ENCODE measurements around the gene DCLRE1B.

DCLRE1B gene

GRCh38 chr1:113904674-113905434, at the start of gene DCLRE1B, which contains the start of gene AP4B1:
TSS of gene DCLRE1B (plus strand) at chr1:113905326. CDS start at chr1:113905587, 261 bp downstream.
TSS of gene AP4B1 (minus strand) at chr1:113904799. CDS start at chr1:113904717, 82 bp downstream.
- DNase-seq, result peak; percentile 100

- no peak for DNase-seq
Observed at GRCh38 chr1:113855630-113856400, 49.3 kb upstream of the DCLRE1B start.

- DNase-seq, result no peak
Observed at GRCh38 chr1:113856401-113856790, 48.7 kb upstream of the DCLRE1B start.

- DNase-seq, result no peak
Observed at GRCh38 chr1:113857776-113858175, 47.4 kb upstream of the DCLRE1B start.

- no peak for DNase-seq
Observed at GRCh38 chr1:113858418-113858817, 46.7 kb upstream of the DCLRE1B start.

- DNase-seq, result no peak
Observed at GRCh38 chr1:113858982-113859381, 46.1 kb upstream of the DCLRE1B start.

- no peak for DNase-seq
Observed at GRCh38 chr1:113859478-113860175, 45.5 kb upstream of the DCLRE1B start.

GRCh38 chr1:113860891-113861290, 44.2 kb upstream of the DCLRE1B start:
- DNase-seq, result no peak

- DNase-seq, result no peak
Observed at GRCh38 chr1:113861641-113862040, 43.5 kb upstream of the DCLRE1B start.

- no peak for DNase-seq
Observed at GRCh38 chr1:113868387-113869083, 36.6 kb upstream of the DCLRE1B start.

- DNase-seq, result no peak
Observed at GRCh38 chr1:113870778-113871177, 34.3 kb upstream of the DCLRE1B start.

- DNase-seq, result no peak
Observed at GRCh38 chr1:113871597-113872113, 33.5 kb upstream of the DCLRE1B start, which contains the start of gene PTPN22. TSS of gene PTPN22 (minus strand) at chr1:113871712.

GRCh38 chr1:113872219-113872935, 32.7 kb upstream of the DCLRE1B start:
- DNase-seq, result no peak

GRCh38 chr1:113874012-113874879, 30.9 kb upstream of the DCLRE1B start:
- peak; percentile 54 for DNase-seq

GRCh38 chr1:113875714-113876113, 29.4 kb upstream of the DCLRE1B start:
- no peak for DNase-seq

- DNase-seq, result no peak
Observed at GRCh38 chr1:113876176-113876575, 28.9 kb upstream of the DCLRE1B start.

- DNase-seq, result no peak
Observed at GRCh38 chr1:113879739-113880038, 25.4 kb upstream of the DCLRE1B start.

- no peak for DNase-seq
Observed at GRCh38 chr1:113881661-113882060, 23.5 kb upstream of the DCLRE1B start.

GRCh38 chr1:113886417-113887401, 18.4 kb upstream of the DCLRE1B start:
- DNase-seq, result no peak

All from DMS53 (cell line).